HEK293 (cell line): ENCODE results near the gene BEST1.

Experiments used
- CTCF ChIA-PET: fragments of 350-600 bp; formaldehyde crosslinking; extraction: SDS; loops from one replicate; lab custom pipeline; 2021; ENCODE audit warnings: antibody characterized with exemption; lab: Yijun Ruan, JAX
- POLR2A ChIA-PET: fragments of 300-600 bp; formaldehyde crosslinking; extraction: SDS; loops from one replicate; lab custom pipeline; 2020; ENCODE audit warnings: antibody characterized with exemption, inconsistent platforms; lab: Yijun Ruan, JAX
- H3K27ac ChIP-seq: fragments of 200-500 bp; sonication (Bioruptor generic); 2 replicates; pipeline ENCODE4 v1.5.1; 2014; ENCODE audit warnings: low read depth, low read length, control low read depth, inconsistent platforms; ENCODE audit errors: extremely low read depth
- H3K36me3 ChIP-seq, 2 experiments: fragments of 200-500 bp in 1 of 2; sonication (Bioruptor generic) in 1 of 2; 1 replicate in 1 of 2; 2 replicates in 1 of 2; pipeline ENCODE4 v1.5.1; 2014 to 2017; ENCODE audit warnings: inconsistent platforms in 2 of 2, low read length in 2 of 2; ENCODE audit not compliant: control insufficient read depth in 2 of 2, insufficient read depth in 1 of 2
- H3K4me1 ChIP-seq: fragments of 200-500 bp; sonication (Bioruptor generic); 2 replicates; pipeline ENCODE4 v1.5.1; 2014; ENCODE audit warnings: mild to moderate bottlenecking, low read length, inconsistent platforms; ENCODE audit not compliant: control insufficient read depth, insufficient read depth
- H3K4me3 ChIP-seq: 2 replicates; pipeline ENCODE4 v1.5.1; 2011; ENCODE audit warnings: low read depth, mild to moderate bottlenecking, control low read depth, low read length, moderate library complexity
- H3K9me3 ChIP-seq: fragments of 200-500 bp; sonication (Bioruptor generic); 2 replicates; pipeline ENCODE4 v1.5.1; 2014; ENCODE audit warnings: low read depth, low read length, inconsistent platforms; ENCODE audit not compliant: control insufficient read depth, insufficient read depth
- BCL11A ChIP-seq: fragments of 450-650 bp; formaldehyde crosslinking; IDR thresholded peaks from 2 replicates; pipeline ENCODE4 v1.5.1; 2016; ENCODE audit warnings: low read depth, missing biosample characterization, missing genetic modification characterization
- EGR2 ChIP-seq: fragments of 450-650 bp; formaldehyde crosslinking; IDR thresholded peaks from 2 replicates; pipeline ENCODE4 v1.5.1; 2016; ENCODE audit warnings: low read depth, missing biosample characterization, missing genetic modification characterization
- SALL2 ChIP-seq: fragments of 450-650 bp; formaldehyde crosslinking; IDR thresholded peaks from 2 replicates; pipeline ENCODE4 v1.5.0; 2017; ENCODE audit warnings: missing biosample characterization, mild to moderate bottlenecking, missing genetic modification characterization, borderline replicate concordance
- SCRT2 ChIP-seq: fragments of 450-650 bp; formaldehyde crosslinking; IDR thresholded peaks from 2 replicates; pipeline ENCODE4 v1.5.1; 2016; ENCODE audit warnings: missing biosample characterization, missing genetic modification characterization
- SP2 ChIP-seq: fragments of 450-650 bp; formaldehyde crosslinking; IDR thresholded peaks from 2 replicates; pipeline ENCODE4 v1.5.1; 2016; ENCODE audit warnings: missing biosample characterization, missing genetic modification characterization
- YY2 ChIP-seq: fragments of 450-650 bp; formaldehyde crosslinking; IDR thresholded peaks from 2 replicates; pipeline ENCODE4 v1.5.1; 2016; ENCODE audit warnings: missing biosample characterization, missing genetic modification characterization
- ZBTB17 ChIP-seq: fragments of 450-650 bp; formaldehyde crosslinking; IDR thresholded peaks from 2 replicates; pipeline ENCODE4 v1.5.1; 2016; ENCODE audit warnings: missing biosample characterization, missing genetic modification characterization
- ZEB2 ChIP-seq: fragments of 450-650 bp; formaldehyde crosslinking; IDR thresholded peaks from 2 replicates; pipeline ENCODE4 v1.5.1; 2016; ENCODE audit warnings: missing biosample characterization, missing genetic modification characterization
- ZFHX2 ChIP-seq: fragments of 450-650 bp; formaldehyde crosslinking; conservative IDR thresholded peaks from 2 replicates; pipeline ENCODE4 v1.5.1; 2016; ENCODE audit warnings: missing biosample characterization, missing genetic modification characterization
- ZFP3 ChIP-seq: fragments of 450-650 bp; formaldehyde crosslinking; IDR thresholded peaks from 2 replicates; pipeline ENCODE4 v1.5.1; 2016; ENCODE audit warnings: low read depth, missing biosample characterization, missing genetic modification characterization
- ZIC2 ChIP-seq: fragments of 450-650 bp; formaldehyde crosslinking; IDR thresholded peaks from 2 replicates; pipeline ENCODE4 v1.5.1; 2016; ENCODE audit warnings: missing biosample characterization, missing genetic modification characterization
- ZNF121 ChIP-seq: fragments of 450-650 bp; formaldehyde crosslinking; IDR thresholded peaks from 2 replicates; pipeline ENCODE4 v1.5.1; 2016; ENCODE audit warnings: missing biosample characterization, missing genetic modification characterization
- ZNF155 ChIP-seq: fragments of 450-650 bp; formaldehyde crosslinking; IDR thresholded peaks from 2 replicates; pipeline ENCODE4 v1.5.1; 2016; ENCODE audit warnings: missing biosample characterization, missing genetic modification characterization
- ZNF223 ChIP-seq: fragments of 450-650 bp; formaldehyde crosslinking; IDR thresholded peaks from 2 replicates; pipeline ENCODE4 v1.5.1; 2016; ENCODE audit warnings: missing biosample characterization, missing genetic modification characterization
- ZNF23 ChIP-seq: fragments of 450-650 bp; formaldehyde crosslinking; IDR thresholded peaks from 2 replicates; pipeline ENCODE4 v1.5.1; 2016; ENCODE audit warnings: missing biosample characterization, missing genetic modification characterization, borderline replicate concordance
- ZNF248 ChIP-seq: fragments of 450-650 bp; formaldehyde crosslinking; IDR thresholded peaks from 2 replicates; pipeline ENCODE4 v1.5.1; 2017; ENCODE audit warnings: missing biosample characterization, missing genetic modification characterization
- ZNF354C ChIP-seq: fragments of 450-650 bp; formaldehyde crosslinking; IDR thresholded peaks from 2 replicates; pipeline ENCODE4 v1.5.1; 2016; ENCODE audit warnings: missing biosample characterization, missing genetic modification characterization, low read depth, borderline replicate concordance
- ZNF394 ChIP-seq: fragments of 450-650 bp; formaldehyde crosslinking; IDR thresholded peaks from 2 replicates; pipeline ENCODE4 v1.5.1; 2016; ENCODE audit warnings: missing biosample characterization, missing genetic modification characterization, mild to moderate bottlenecking, moderate library complexity, borderline replicate concordance
- ZNF423 ChIP-seq: fragments of 450-650 bp; formaldehyde crosslinking; IDR thresholded peaks from 2 replicates; pipeline ENCODE4 v1.5.1; 2016; ENCODE audit warnings: missing biosample characterization, missing genetic modification characterization
- ZNF529 ChIP-seq: fragments of 450-650 bp; formaldehyde crosslinking; IDR thresholded peaks from 2 replicates; pipeline ENCODE4 v1.5.1; 2017; ENCODE audit warnings: missing genetic modification characterization, missing biosample characterization; ENCODE audit not compliant: insufficient replicate concordance
- ZNF530 ChIP-seq: fragments of 450-650 bp; formaldehyde crosslinking; IDR thresholded peaks from 2 replicates; pipeline ENCODE4 v1.5.1; 2016; ENCODE audit warnings: low read depth, missing biosample characterization, missing genetic modification characterization
- ZNF560 ChIP-seq: fragments of 450-650 bp; formaldehyde crosslinking; IDR thresholded peaks from 2 replicates; pipeline ENCODE4 v1.5.1; 2017; ENCODE audit warnings: missing biosample characterization, missing genetic modification characterization, borderline replicate concordance
- ZNF654 ChIP-seq: fragments of 450-650 bp; formaldehyde crosslinking; IDR thresholded peaks from 2 replicates; pipeline ENCODE4 v1.5.1; 2016; ENCODE audit warnings: low read depth, missing biosample characterization, missing genetic modification characterization
- ZNF707 ChIP-seq: fragments of 450-650 bp; formaldehyde crosslinking; IDR thresholded peaks from 2 replicates; pipeline ENCODE4 v1.5.1; 2016; ENCODE audit warnings: missing biosample characterization, missing genetic modification characterization
- ZNF785 ChIP-seq: fragments of 450-650 bp; formaldehyde crosslinking; IDR thresholded peaks from 2 replicates; pipeline ENCODE4 v1.5.1; 2016; ENCODE audit warnings: missing biosample characterization, missing genetic modification characterization
- ZSCAN30 ChIP-seq: fragments of 450-650 bp; IDR thresholded peaks from 2 replicates; pipeline ENCODE4 v1.5.1; 2018; ENCODE audit warnings: missing biosample characterization, mild to moderate bottlenecking, missing genetic modification characterization, moderate library complexity
- TF ChIP-seq, protein P1 (sequence below): fragments of 450-650 bp; formaldehyde crosslinking; IDR thresholded peaks from 2 replicates; pipeline ENCODE4 v1.5.1; 2016; ENCODE audit warnings: missing biosample characterization, missing genetic modification characterization
- TF ChIP-seq, protein P2 (sequence below): sonication (generic); formaldehyde crosslinking; IDR thresholded peaks from 2 replicates; pipeline ENCODE4 v1.8.1; 2022; ENCODE audit warnings: mild to moderate bottlenecking, moderate library complexity, missing genetic modification reagents
- TF ChIP-seq, protein P3 (sequence below): fragments of 450-650 bp; formaldehyde crosslinking; IDR thresholded peaks from 2 replicates; pipeline ENCODE4 v1.5.1; 2017; ENCODE audit warnings: missing biosample characterization, mild to moderate bottlenecking, missing genetic modification characterization, moderate library complexity

Gene BEST1

DNA sequence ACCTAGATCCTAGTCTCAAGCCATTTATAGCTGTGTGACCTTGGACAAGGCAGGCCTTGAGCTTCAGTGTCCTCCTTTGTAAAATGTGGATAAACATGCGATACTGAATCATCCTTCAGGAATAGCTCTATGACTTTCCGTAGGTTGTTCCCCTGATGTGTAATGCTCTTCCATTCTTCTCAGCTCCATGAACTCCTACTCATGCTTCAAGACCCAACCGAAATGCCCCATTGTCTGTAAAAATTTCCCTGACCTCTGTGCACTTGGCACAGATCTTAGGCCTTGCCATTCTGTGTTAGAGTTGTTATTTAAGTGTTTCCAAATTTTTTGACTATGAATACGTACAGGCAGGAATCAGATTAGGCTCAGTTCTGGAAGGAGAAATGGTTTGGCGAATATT lies 3.3 kb upstream of the BEST1 start:
- Histone ChIP-seq H3K9me3 (no peaks in the 10 kb centered on the region), H3K4me1 (peaks cover 3% of the 10 kb centered on the region; the same call in 1 of the 2 replicates), H3K4me3 (no peak overlapping the region), H3K27ac (no peak overlapping the region), H3K36me3 (no peaks in the 10 kb centered on the region)
- TF ChIP-seq ZNF530 (no peak), ZNF354C (tag by site-specific recombination) (no peak), ZFHX2 (tag by site-specific recombination) (peak; percentile 52), ZNF423 (no peak), ZFP3 (peak; percentile 90), ZNF248 (tag by site-specific recombination) (no peak), ZNF560 (no peak), ZNF121 (tag by site-specific recombination) (no peak), SP2 (tag by site-specific recombination) (no peak), ZNF707 (tag by site-specific recombination) (no peak), EGR2 (tag by site-specific recombination) (peak; percentile 11; the same call in 1 of the 2 replicates)
- ChIA-PET POLR2A (interaction anchor here (0.7 to 1.4 kb wide), 4 partner anchors 13 to 135 kb away, joined by 3 to 7 read pairs (median 4); no protein-coding TSS in a partner anchor), CTCF (interaction anchor here (0.5 to 7.6 kb wide), 44 partner anchors 10 to 275 kb away, joined by 3 to 329 read pairs (median 5); partner anchors contain the start of genes FADS3, FEN1, FTH1 and TMEM258)

DNA sequence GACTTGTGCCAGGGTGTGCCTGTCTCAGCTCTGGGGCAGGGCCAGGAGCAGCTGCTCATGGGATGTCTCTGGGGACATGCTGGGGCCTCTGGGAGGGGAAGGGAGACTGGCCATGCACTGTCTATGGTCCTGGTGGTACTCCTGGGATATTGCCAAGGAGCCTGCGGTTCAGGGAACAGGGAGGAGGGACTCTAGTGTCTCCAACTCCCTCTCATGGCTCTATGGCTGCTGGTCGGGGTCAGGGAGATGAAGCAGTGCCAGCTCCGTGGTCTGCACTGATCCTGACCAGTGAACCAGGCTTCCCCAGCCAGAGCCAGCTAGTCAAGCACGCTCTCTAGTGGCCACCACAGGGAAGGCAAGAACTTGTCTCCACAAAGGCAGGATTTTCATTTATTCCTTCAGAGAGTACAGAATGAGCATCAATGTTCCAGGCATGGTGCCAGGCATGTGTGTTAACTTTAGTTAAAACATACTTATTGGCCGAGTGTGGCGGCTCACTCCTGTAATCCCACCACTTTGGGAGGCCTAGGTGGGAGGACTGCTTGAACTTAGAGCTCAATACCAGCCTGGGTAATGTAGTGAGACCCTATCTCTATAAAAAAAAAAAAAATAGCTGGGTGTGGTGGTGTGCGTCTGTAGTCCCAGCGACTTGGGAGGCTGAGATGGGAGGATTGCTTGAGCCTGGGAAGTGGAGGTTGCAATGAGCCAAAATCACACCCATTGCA lies 2.5 kb upstream of the BEST1 start:
- H3K36me3 ChIP-seq = no peaks in the 10 kb centered on the region
- H3K4me3 ChIP-seq = no peak overlapping the region
- ChIA-PET POLR2A (interaction anchor here (0.8 to 1.4 kb wide), 4 partner anchors 21 to 135 kb away, joined by 3 to 7 read pairs (median 4); no protein-coding TSS in a partner anchor), CTCF (interaction anchor here (0.6 to 7.6 kb wide), 65 partner anchors 8 to 287 kb away, joined by 3 to 329 read pairs (median 4); partner anchors contain the start of genes FADS3, FEN1, FTH1 and TMEM258)
- peaks cover 3% of the 10 kb centered on the region; the same call in 1 of the 2 replicates for H3K4me1 ChIP-seq
- no peak overlapping the region for H3K27ac ChIP-seq
- no peaks in the 10 kb centered on the region for H3K9me3 ChIP-seq
- TF ChIP-seq ZNF23 (tag by site-specific recombination) (no peak), EGR2 (tag by site-specific recombination) (no peak), SP2 (tag by site-specific recombination) (no peak), ZNF529 (tag by site-specific recombination) (no peak), ZEB2 (tag by site-specific recombination) (peak; percentile 27; the same call in 1 of the 2 replicates), ZNF223 (tag by site-specific recombination) (no peak), ZNF423 (no peak), ZNF394 (tag by site-specific recombination) (0 out of 2 replicates have a peak, but pooled peaks have one; percentile 15), SALL2 (tag by site-specific recombination) (no peak), ZNF155 (tag by site-specific recombination) (no peak), ZSCAN30 (tag by site-specific recombination) (peak; percentile 50; the same call in 1 of the 2 replicates), SCRT2 (tag by site-specific recombination) (no peak), YY2 (tag by site-specific recombination) (no peak), BCL11A (no peak), ZNF785 (tag by site-specific recombination) (no peak), ZBTB17 (peak; percentile 71), ZIC2 (tag by site-specific recombination) (peak; percentile 31; the same call in 1 of the 2 replicates), ZNF654 (peak; percentile 92)
- TF ChIP-seq, protein P1, sequence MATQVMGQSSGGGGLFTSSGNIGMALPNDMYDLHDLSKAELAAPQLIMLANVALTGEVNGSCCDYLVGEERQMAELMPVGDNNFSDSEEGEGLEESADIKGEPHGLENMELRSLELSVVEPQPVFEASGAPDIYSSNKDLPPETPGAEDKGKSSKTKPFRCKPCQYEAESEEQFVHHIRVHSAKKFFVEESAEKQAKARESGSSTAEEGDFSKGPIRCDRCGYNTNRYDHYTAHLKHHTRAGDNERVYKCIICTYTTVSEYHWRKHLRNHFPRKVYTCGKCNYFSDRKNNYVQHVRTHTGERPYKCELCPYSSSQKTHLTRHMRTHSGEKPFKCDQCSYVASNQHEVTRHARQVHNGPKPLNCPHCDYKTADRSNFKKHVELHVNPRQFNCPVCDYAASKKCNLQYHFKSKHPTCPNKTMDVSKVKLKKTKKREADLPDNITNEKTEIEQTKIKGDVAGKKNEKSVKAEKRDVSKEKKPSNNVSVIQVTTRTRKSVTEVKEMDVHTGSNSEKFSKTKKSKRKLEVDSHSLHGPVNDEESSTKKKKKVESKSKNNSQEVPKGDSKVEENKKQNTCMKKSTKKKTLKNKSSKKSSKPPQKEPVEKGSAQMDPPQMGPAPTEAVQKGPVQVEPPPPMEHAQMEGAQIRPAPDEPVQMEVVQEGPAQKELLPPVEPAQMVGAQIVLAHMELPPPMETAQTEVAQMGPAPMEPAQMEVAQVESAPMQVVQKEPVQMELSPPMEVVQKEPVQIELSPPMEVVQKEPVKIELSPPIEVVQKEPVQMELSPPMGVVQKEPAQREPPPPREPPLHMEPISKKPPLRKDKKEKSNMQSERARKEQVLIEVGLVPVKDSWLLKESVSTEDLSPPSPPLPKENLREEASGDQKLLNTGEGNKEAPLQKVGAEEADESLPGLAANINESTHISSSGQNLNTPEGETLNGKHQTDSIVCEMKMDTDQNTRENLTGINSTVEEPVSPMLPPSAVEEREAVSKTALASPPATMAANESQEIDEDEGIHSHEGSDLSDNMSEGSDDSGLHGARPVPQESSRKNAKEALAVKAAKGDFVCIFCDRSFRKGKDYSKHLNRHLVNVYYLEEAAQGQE (tag by site-specific recombination) = peak; percentile 75
- TF ChIP-seq, protein P2, sequence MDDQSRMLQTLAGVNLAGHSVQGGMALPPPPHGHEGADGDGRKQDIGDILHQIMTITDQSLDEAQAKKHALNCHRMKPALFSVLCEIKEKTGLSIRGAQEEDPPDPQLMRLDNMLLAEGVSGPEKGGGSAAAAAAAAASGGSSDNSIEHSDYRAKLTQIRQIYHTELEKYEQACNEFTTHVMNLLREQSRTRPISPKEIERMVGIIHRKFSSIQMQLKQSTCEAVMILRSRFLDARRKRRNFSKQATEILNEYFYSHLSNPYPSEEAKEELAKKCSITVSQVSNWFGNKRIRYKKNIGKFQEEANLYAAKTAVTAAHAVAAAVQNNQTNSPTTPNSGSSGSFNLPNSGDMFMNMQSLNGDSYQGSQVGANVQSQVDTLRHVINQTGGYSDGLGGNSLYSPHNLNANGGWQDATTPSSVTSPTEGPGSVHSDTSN (CRISPR knock-in tag) = no peak
- TF ChIP-seq, protein P3, sequence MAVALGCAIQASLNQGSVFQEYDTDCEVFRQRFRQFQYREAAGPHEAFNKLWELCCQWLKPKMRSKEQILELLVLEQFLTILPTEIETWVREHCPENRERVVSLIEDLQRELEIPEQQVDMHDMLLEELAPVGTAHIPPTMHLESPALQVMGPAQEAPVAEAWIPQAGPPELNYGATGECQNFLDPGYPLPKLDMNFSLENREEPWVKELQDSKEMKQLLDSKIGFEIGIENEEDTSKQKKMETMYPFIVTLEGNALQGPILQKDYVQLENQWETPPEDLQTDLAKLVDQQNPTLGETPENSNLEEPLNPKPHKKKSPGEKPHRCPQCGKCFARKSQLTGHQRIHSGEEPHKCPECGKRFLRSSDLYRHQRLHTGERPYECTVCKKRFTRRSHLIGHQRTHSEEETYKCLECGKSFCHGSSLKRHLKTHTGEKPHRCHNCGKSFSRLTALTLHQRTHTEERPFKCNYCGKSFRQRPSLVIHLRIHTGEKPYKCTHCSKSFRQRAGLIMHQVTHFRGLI = no peak
